Left ventricle myocardium inferior (tissue), 1 donor: ENCODE results near the gene MYH15. TPM values are rescaled to one million over a fixed set of nuclear protein-coding genes. Genes with fewer than 3 reads are reported as not detected.

ENCODE experiments used
- DNase-seq: peaks from one replicate; pipeline ENCODE4 v3.0.0-alpha.2; 2020
- H3K27ac ChIP-seq: fragments of 200-600 bp; replicated peaks from 2 replicates; pipeline ENCODE4 v1.8.0; 2021
- H3K27me3 ChIP-seq: fragments of 200-600 bp; 2 replicates; pipeline ENCODE4 v1.8.0; 2021; ENCODE audit warnings: low read depth
- H3K36me3 ChIP-seq: fragments of 200-600 bp; 2 replicates; pipeline ENCODE4 v1.8.0; 2021
- H3K4me1 ChIP-seq: fragments of 200-600 bp; 2 replicates; pipeline ENCODE4 v1.8.0; 2021
- H3K4me3 ChIP-seq: fragments of 200-600 bp; 2 replicates; pipeline ENCODE4 v1.8.0; 2021; ENCODE audit warnings: mild to moderate bottlenecking, moderate library complexity
- H3K9me3 ChIP-seq: fragments of 200-600 bp; replicated peaks from 2 replicates; pipeline ENCODE4 v1.8.0; 2021
- CTCF ChIP-seq: fragments of 200-600 bp; IDR thresholded peaks from 2 replicates; pipeline ENCODE4 v1.8.0; 2021; ENCODE audit warnings: antibody characterized with exemption, mild to moderate bottlenecking, borderline replicate concordance
- intact Hi-C: fragments of 100-400 bp; cut with micrococcal nuclease; formaldehyde crosslinking; loops from one replicate; pipeline ENCODE4 v1.11.0; 2022
- total RNA-seq: library from RNA; stranded (reverse); fragmentation: NEBNext Ultra II Directional; extraction: Animal tissue kit (Norgen Biotek cat#: 25700); gene quantifications from one replicate; pipeline ENCODE4 v1.2.1, GENCODE V29; 2021
- donor health status: DM: no; HTN: yes; CAD: no; lungs with severe emphysema.

MYH15 gene
- total RNA-seq, 1 donor from 2014 or later = 0.22 TPM

GRCh38 chr3:108441518-108441917, 68.9 kb downstream of the MYH15 start:
- intact Hi-C loops = no loop called here
- Histone ChIP-seq H3K4me3 (no peak overlapping the region), H3K27me3 (no peaks in the 10 kb centered on the region), H3K27ac (no peak overlapping the region), H3K9me3 (peaks cover 5% of the 10 kb centered on the region), H3K36me3 (no peaks in the 10 kb centered on the region), H3K4me1 (peaks cover 3% of the 10 kb centered on the region)
- TF ChIP-seq CTCF = no peak
- no peak for DNase-seq

- H3K4me3 ChIP-seq = no peak overlapping the region
- H3K36me3 ChIP-seq = no peaks in the 10 kb centered on the region
- intact Hi-C loops = no loop called here
- no peak for DNase-seq
- H3K27ac ChIP-seq = no peak overlapping the region
- no peak for TF ChIP-seq CTCF
- H3K27me3 ChIP-seq = no peaks in the 10 kb centered on the region
- peaks cover 3% of the 10 kb centered on the region for H3K4me1 ChIP-seq
- H3K9me3 ChIP-seq = peaks cover under 1% of the 10 kb centered on the region
Observed at GRCh38 chr3:108441071-108441507, 69.3 kb downstream of the MYH15 start.

- intact Hi-C loops = no loop called here
- no peak for DNase-seq
- Histone ChIP-seq H3K36me3 (no peaks in the 10 kb centered on the region), H3K4me3 (no peak overlapping the region), H3K4me1 (peaks cover 3% of the 10 kb centered on the region), H3K27ac (no peak overlapping the region), H3K9me3 (no peaks in the 10 kb centered on the region), H3K27me3 (no peaks in the 10 kb centered on the region)
- TF ChIP-seq CTCF = no peak
Observed at GRCh38 chr3:108438542-108438941, 71.9 kb downstream of the MYH15 start.

- no peak for DNase-seq
- H3K4me3 ChIP-seq = no peak overlapping the region
- no peaks in the 10 kb centered on the region for H3K9me3 ChIP-seq
- TF ChIP-seq CTCF = no peak
- peaks cover 3% of the 10 kb centered on the region for H3K4me1 ChIP-seq
- intact Hi-C loops = no loop called here
- H3K27me3 ChIP-seq = no peaks in the 10 kb centered on the region
- no peaks in the 10 kb centered on the region for H3K36me3 ChIP-seq
- H3K27ac ChIP-seq = no peak overlapping the region
Observed at GRCh38 chr3:108437439-108437838, 73.0 kb downstream of the MYH15 start.

GRCh38 chr3:108433928-108434327, 76.5 kb downstream of the MYH15 start:
- Histone ChIP-seq H3K4me1 (no peaks in the 10 kb centered on the region), H3K36me3 (no peaks in the 10 kb centered on the region), H3K4me3 (no peak overlapping the region), H3K27me3 (no peaks in the 10 kb centered on the region), H3K9me3 (no peaks in the 10 kb centered on the region), H3K27ac (no peak overlapping the region)
- TF ChIP-seq CTCF = no peak
- intact Hi-C loops = no loop called here
- no peak for DNase-seq

GRCh38 chr3:108432431-108432830, 78.0 kb downstream of the MYH15 start:
- Histone ChIP-seq H3K9me3 (no peaks in the 10 kb centered on the region), H3K4me1 (no peaks in the 10 kb centered on the region), H3K27ac (no peak overlapping the region), H3K36me3 (no peaks in the 10 kb centered on the region), H3K4me3 (no peak overlapping the region), H3K27me3 (no peaks in the 10 kb centered on the region)
- TF ChIP-seq CTCF = no peak
- intact Hi-C loops = no loop called here
- no peak for DNase-seq
